Measurements from ENCODE around the gene ZSCAN10.
"Not testable (repeated sequence)": the region's sequence is repeated elsewhere in the genome, so short reads cannot be mapped to it uniquely, and the experiment has no call there.

The ZSCAN10 gene

DNA sequence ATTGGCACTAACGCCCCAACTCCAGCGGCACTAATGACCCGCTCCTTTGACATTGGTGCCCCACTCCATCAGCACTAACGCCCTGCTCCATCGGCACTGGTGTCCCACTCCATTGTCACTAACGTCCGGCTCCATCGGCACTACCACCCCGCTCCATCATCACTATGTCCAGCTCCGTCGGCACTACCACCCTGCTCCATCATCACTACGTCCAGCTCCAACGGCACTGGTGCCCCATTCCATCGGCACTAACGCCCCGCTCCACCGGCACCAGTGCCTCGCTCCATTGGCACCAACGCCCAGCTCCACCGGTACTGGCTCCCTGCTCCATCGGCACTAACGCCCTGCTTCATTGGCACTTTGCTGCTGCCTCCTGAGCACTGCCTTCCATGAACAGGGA is 43.2 kb upstream of the ZSCAN10 start:
- H3K27me3 ChIP-seq (ENCODE audit: insufficient read depth, low read length): peaks cover 3% of the 10 kb centered on the region; the same call in 1 of the 2 replicates
- no peak overlapping the region for H3K4me3 ChIP-seq (ENCODE audit: low read length)
- no peaks in the 10 kb centered on the region for H3K9me3 ChIP-seq (ENCODE audit: insufficient read depth, low read depth, low read length)
- no peak overlapping the region for H3K9ac ChIP-seq (ENCODE audit: low read depth, low read length)
- peaks cover 6% of the 10 kb centered on the region; the same call in 1 of the 2 replicates for H3K36me3 ChIP-seq (ENCODE audit: insufficient read depth, low read depth, low read length)
- H3K27ac ChIP-seq (ENCODE audit: low read length): no peak overlapping the region
- no peaks in the 10 kb centered on the region for H3K4me1 ChIP-seq (ENCODE audit: insufficient read depth, low read length)

DNA sequence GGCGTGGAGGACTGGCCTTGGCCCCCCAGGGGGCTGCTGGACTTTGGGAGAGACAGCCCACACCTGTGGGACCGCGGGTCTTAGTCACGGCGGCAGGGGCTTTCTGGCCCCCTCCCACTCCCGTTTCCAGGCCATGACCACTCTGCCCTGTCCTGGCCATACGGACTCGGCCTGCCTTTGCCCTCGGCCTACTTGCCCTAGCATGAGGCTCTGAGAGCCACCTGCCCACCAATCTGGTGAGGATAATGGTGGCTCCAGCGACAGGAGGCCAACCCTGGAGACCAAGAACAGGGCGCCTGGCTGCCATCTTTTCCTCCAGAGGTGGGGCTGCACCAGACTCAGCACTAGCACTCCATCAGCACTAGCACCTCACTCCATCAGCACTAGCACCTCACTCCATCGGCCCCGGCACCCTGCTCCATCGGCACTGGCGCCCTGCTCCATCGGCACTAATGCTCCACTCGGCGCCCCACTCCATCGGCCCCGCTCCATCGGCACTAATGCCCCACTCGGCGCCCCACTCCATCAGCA is 42.8 kb upstream of the ZSCAN10 start:
- H3K4me3 ChIP-seq (ENCODE audit: low read length): no peak overlapping the region
- H3K9ac ChIP-seq (ENCODE audit: low read depth, low read length): no peak overlapping the region
- peaks cover 6% of the 10 kb centered on the region; the same call in 1 of the 2 replicates for H3K36me3 ChIP-seq (ENCODE audit: insufficient read depth, low read depth, low read length)
- H3K9me3 ChIP-seq (ENCODE audit: insufficient read depth, low read depth, low read length): no peaks in the 10 kb centered on the region
- H3K27ac ChIP-seq (ENCODE audit: low read length): no peak overlapping the region
- H3K4me1 ChIP-seq (ENCODE audit: insufficient read depth, low read length): no peaks in the 10 kb centered on the region
- H3K27me3 ChIP-seq (ENCODE audit: insufficient read depth, low read length): no peaks in the 10 kb centered on the region

DNA sequence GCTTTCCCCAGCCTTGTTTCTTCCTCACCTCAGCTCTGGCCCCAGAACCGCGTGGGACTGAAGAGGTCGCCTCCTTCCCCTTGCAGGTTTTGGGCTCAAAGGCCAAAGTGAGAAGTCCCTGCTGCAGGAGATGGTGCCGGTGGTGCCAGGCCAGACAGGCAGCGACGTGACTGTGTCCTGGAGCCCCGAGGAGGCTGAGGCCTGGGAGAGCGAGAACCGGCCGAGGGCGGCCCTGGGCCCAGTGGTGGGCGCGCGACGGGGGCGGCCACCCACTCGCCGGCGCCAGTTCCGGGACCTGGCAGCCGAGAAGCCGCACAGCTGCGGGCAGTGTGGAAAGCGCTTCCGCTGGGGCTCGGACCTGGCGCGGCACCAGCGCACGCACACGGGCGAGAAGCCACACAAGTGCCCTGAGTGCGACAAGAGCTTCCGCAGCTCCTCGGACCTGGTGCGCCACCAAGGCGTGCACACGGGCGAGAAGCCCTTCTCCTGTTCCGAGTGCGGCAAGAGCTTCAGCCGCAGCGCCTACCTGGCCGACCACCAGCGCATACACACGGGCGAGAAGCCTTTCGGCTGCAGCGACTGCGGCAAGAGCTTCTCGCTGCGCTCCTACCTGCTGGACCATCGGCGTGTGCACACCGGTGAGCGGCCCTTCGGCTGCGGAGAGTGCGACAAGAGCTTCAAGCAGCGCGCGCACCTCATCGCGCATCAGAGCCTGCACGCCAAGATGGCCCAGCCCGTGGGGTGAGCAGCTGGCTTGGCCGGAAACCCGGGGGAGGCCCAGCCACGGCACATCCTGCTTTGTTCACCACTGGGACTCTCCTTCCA is 41.7 kb upstream of the ZSCAN10 start:
- H3K27me3 ChIP-seq (ENCODE audit: insufficient read depth, low read length): no peaks in the 10 kb centered on the region
- peaks cover 6% of the 10 kb centered on the region; the same call in 1 of the 2 replicates for H3K36me3 ChIP-seq (ENCODE audit: insufficient read depth, low read depth, low read length)
- no peak overlapping the region for H3K27ac ChIP-seq (ENCODE audit: low read length)
- no peak overlapping the region for H3K9ac ChIP-seq (ENCODE audit: low read depth, low read length)
- no peaks in the 10 kb centered on the region for H3K4me1 ChIP-seq (ENCODE audit: insufficient read depth, low read length)
- no peak overlapping the region for H3K4me3 ChIP-seq (ENCODE audit: low read length)
- H3K9me3 ChIP-seq (ENCODE audit: insufficient read depth, low read depth, low read length): no peaks in the 10 kb centered on the region

DNA sequence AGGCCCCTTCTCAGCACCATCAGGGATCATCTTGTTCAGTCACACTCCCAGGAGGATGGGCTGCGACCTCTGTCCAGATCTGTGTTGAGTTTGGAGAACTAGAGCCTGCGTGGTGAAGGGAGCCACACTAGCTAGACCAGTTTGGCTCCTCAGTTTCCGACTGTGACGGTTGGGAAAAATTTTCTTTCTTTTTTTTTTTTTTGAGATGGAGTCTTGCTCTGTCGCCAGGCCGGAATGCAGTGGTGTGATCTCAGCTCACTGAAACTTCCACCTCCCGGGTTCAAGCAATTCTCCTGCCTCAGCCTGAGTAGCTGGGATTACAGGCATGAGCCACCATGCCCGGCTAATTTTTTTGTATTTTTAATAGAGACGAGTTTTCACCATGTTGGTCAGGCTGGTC is 40.5 kb upstream of the ZSCAN10 start:
- not testable (repeated sequence) for H3K4me3 ChIP-seq (ENCODE audit: low read length); H3K9ac ChIP-seq (ENCODE audit: low read depth, low read length); H3K27me3 ChIP-seq (ENCODE audit: insufficient read depth, low read length); H3K4me1 ChIP-seq (ENCODE audit: insufficient read depth, low read length); H3K27ac ChIP-seq (ENCODE audit: low read length); H3K36me3 ChIP-seq (ENCODE audit: insufficient read depth, low read depth, low read length); H3K9me3 ChIP-seq (ENCODE audit: insufficient read depth, low read depth, low read length)

DNA sequence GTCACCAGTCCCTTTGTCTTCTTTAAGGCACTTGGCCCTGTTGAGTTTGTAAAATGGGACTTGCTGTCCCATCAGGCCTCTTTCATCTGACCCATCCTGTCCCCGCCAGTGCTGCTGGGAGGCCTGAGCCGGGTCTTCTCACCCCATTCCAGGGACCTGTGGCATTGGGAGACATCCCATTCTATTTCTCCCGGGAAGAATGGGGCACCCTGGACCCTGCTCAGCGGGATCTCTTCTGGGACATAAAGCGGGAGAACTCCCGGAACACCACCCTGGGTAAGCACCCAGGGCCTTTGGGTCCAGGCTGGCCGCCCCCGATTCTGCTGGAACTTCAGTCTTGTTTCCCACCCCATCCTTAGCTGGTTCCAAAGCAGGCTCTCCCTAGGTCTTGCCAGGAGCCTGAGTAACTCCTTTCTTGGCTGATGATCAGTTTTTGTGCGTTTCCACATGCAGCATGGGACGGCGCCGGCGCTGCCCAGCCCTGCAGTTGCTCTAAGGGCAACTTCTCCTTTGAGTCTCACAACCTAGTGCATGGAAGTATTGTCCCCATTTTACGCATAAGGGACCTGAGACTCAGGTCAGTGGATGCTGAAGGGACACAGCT is 39.8 kb upstream of the ZSCAN10 start:
- no peaks in the 10 kb centered on the region for H3K9me3 ChIP-seq (ENCODE audit: insufficient read depth, low read depth, low read length)
- no peak overlapping the region for H3K9ac ChIP-seq (ENCODE audit: low read depth, low read length)
- H3K4me1 ChIP-seq (ENCODE audit: insufficient read depth, low read length): peaks cover under 1% of the 10 kb centered on the region; the same call in 1 of the 2 replicates
- H3K4me3 ChIP-seq (ENCODE audit: low read length): no peak overlapping the region
- H3K27me3 ChIP-seq (ENCODE audit: insufficient read depth, low read length): no peaks in the 10 kb centered on the region
- peaks cover 6% of the 10 kb centered on the region; the same call in 1 of the 2 replicates for H3K36me3 ChIP-seq (ENCODE audit: insufficient read depth, low read depth, low read length)
- no peak overlapping the region for H3K27ac ChIP-seq (ENCODE audit: low read length)

DNA sequence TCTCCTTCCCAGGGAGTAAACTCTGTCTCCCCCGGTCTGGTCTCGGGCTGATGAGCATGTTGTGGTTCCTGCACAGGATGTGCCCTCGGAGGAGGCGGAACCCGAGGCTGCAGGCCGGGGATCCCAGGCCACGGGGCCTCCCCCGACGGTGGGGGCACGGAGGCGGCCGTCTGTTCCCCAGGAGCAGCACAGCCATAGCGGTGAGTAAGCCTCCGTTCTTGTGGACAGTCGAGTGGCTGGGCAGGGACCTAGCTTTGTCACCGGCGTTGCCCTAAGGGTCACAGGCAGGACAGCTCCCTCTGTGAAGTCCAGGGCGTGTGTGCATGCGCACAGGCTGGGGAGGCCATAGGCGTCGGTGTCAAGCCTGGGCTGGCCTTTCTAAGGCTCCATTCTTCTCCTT is 39.2 kb upstream of the ZSCAN10 start:
- H3K27me3 ChIP-seq (ENCODE audit: insufficient read depth, low read length): no peaks in the 10 kb centered on the region

DNA sequence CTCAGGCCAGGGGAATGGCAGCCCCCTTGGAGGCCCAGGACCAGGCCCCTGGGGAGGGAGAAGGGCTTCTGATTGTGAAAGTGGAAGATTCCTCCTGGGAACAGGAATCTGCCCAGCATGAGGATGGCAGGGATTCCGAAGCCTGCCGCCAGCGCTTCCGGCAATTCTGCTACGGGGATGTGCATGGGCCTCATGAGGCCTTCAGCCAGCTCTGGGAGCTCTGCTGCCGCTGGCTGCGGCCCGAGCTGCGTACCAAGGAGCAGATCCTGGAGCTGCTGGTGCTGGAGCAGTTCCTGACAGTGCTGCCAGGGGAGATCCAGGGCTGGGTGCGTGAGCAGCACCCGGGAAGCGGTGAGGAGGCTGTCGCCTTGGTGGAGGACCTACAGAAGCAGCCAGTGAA is 38.2 kb upstream of the ZSCAN10 start:
- no peak overlapping the region for H3K27ac ChIP-seq (ENCODE audit: low read length)
- no peak overlapping the region for H3K4me3 ChIP-seq (ENCODE audit: low read length)
- peaks cover 3% of the 10 kb centered on the region; the same call in 1 of the 2 replicates for H3K4me1 ChIP-seq (ENCODE audit: insufficient read depth, low read length)
- no peak overlapping the region for H3K9ac ChIP-seq (ENCODE audit: low read depth, low read length)
- peaks cover 1% of the 10 kb centered on the region; the same call in 1 of the 2 replicates for H3K36me3 ChIP-seq (ENCODE audit: insufficient read depth, low read depth, low read length)
- H3K27me3 ChIP-seq (ENCODE audit: insufficient read depth, low read length): no peaks in the 10 kb centered on the region
- no peaks in the 10 kb centered on the region for H3K9me3 ChIP-seq (ENCODE audit: insufficient read depth, low read depth, low read length)

More for the DNA sequence above, 39.2 kb upstream of the ZSCAN10 start:
- H3K4me3 ChIP-seq (ENCODE audit: low read length): no peak overlapping the region
- no peak overlapping the region for H3K27ac ChIP-seq (ENCODE audit: low read length)
- no peaks in the 10 kb centered on the region for H3K9me3 ChIP-seq (ENCODE audit: insufficient read depth, low read depth, low read length)
- peaks cover 3% of the 10 kb centered on the region; the same call in 1 of the 2 replicates for H3K4me1 ChIP-seq (ENCODE audit: insufficient read depth, low read length)
- peaks cover 6% of the 10 kb centered on the region; the same call in 1 of the 2 replicates for H3K36me3 ChIP-seq (ENCODE audit: insufficient read depth, low read depth, low read length)
- H3K9ac ChIP-seq (ENCODE audit: low read depth, low read length): no peak overlapping the region

DNA sequence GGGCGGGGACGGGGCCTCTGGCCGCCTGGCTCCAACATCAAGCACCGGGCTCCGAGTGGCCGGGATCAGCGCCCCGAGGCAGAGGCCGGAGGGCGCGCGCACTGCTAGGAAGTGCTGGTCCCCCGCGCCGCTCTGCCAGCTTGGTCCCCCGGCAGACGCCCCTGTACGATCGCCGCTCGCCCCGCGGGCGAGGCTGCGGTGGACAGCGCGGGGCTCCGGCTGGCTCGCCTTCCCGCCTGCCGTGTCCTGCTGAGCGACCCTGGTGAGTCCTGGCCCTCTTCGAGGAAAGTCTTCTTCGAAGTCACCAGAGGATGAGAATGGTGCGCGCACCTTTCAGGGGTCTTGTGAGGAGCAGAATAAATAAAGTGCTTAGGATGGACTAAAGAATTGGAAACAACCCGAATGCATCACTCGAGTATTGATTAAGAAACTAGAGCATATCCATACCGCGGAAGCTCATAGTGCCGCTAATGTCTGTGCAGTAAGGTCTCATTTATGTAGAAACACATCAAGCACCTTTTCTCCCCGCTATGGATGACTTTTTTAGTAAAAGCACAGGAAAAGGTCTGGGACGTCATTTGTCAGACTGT is 36.1 kb upstream of the ZSCAN10 start:
- Histone ChIP-seq H3K27me3 (ENCODE audit: insufficient read depth, low read length) (no peaks in the 10 kb centered on the region), H3K36me3 (ENCODE audit: insufficient read depth, low read depth, low read length) (peaks cover 8% of the 10 kb centered on the region; the same call in 1 of the 2 replicates), H3K9me3 (ENCODE audit: insufficient read depth, low read depth, low read length) (no peaks in the 10 kb centered on the region), H3K27ac (ENCODE audit: low read length) (no peak overlapping the region), H3K4me3 (ENCODE audit: low read length) (peak overlapping the region; percentile 97), H3K9ac (ENCODE audit: low read depth, low read length) (peak overlapping the region; percentile 93), H3K4me1 (ENCODE audit: insufficient read depth, low read length) (peaks cover 3% of the 10 kb centered on the region; the same call in 1 of the 2 replicates)

DNA sequence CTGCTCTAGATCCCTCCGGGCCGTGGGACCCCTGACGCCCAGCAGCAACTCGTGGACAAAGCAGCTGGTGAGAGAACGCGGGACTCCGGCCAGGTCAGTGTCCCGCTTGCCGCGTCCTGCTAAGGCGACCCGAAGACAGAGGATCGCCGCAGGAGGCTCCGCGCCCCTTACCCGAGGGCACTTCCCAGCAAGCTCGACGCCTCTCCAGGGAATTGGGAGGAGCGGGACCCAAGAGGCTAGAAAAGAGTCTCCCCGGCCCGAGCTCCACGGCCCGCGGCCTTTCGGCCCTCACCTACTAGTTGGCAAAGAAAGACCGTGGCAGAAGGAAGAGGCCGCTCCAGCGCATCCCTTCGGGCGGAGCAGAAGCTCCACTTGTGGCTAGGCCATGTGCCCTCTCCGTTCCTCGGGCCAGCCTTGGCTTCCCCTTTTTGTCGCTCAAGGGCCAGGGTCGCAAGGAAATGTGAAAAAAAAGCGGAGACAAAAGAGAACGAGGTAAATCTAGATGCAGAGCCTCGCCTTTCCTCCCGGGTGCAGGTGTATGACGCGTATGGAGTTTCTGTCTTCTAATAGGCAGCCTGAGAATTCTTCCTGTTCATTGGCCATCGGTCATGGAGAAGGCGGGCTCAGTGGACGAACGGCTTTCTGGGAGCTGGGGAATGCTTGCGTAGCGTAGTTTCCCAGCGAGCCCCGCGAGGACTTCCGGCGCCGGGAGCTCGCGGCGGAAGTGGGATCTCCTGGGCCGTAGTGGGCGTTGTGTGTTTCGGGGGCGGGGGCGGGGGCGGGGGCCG is 35.4 kb upstream of the ZSCAN10 start, which contains the start of gene ZNF213:
ZNF213 (plus strand) TSS at position 692 of the 788 bp plus-strand sequence. CDS start 2,252 bp downstream, outside the sequence.
- Histone ChIP-seq H3K4me3 (ENCODE audit: low read length) (peak within 1 kb of the TSS; percentile 99), H3K4me1 (ENCODE audit: insufficient read depth, low read length) (peaks cover 3% of the 10 kb centered on the region; the same call in 1 of the 2 replicates), H3K27ac (ENCODE audit: low read length) (peak within 1 kb of the TSS; percentile 97), H3K36me3 (ENCODE audit: insufficient read depth, low read depth, low read length) (peaks cover 8% of the 10 kb centered on the region; the same call in 1 of the 2 replicates), H3K27me3 (ENCODE audit: insufficient read depth, low read length) (no peaks in the 10 kb centered on the region), H3K9me3 (ENCODE audit: insufficient read depth, low read depth, low read length) (no peaks in the 10 kb centered on the region), H3K9ac (ENCODE audit: low read depth, low read length) (peak within 1 kb of the TSS; percentile 99)

DNA sequence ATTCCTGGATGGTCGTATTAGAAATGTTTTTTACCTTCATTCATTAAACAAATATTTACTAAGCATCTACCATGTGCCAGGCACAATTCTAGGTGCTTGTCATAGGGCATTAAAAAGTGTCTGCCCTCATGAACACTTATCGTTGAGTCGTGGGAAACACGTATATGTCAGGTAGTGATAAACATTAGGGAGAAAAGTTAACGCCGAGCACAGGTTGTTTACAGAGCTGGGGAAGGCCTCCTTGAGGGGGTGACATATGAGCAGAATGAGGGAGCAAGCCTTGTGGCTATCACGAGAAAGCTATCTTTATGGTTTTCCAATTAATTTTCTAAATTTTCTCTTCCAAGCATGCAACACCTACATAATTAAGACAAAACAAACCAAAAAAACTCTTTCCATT is 34.8 kb upstream of the ZSCAN10 start:
- H3K27me3 ChIP-seq (ENCODE audit: insufficient read depth, low read length): no peaks in the 10 kb centered on the region
- peak overlapping the region; percentile 99 for H3K9ac ChIP-seq (ENCODE audit: low read depth, low read length)
- H3K4me3 ChIP-seq (ENCODE audit: low read length): peak overlapping the region; percentile 99
- H3K36me3 ChIP-seq (ENCODE audit: insufficient read depth, low read depth, low read length): peaks cover 13% of the 10 kb centered on the region; the same call in 1 of the 2 replicates
- H3K27ac ChIP-seq (ENCODE audit: low read length): peak overlapping the region; percentile 97
- no peaks in the 10 kb centered on the region for H3K9me3 ChIP-seq (ENCODE audit: insufficient read depth, low read depth, low read length)
- H3K4me1 ChIP-seq (ENCODE audit: insufficient read depth, low read length): peaks cover 3% of the 10 kb centered on the region; the same call in 1 of the 2 replicates
